Measurements from ENCODE around the gene SCN1A.
"Not testable (repeated sequence)": the region's sequence is repeated elsewhere in the genome, so short reads cannot be mapped to it uniquely, and the experiment has no call there.

Gene SCN1A

GRCh38 chr2:166074011-166074410 is 53.8 kb downstream of the SCN1A start:
- DNase-seq, result no peak

GRCh38 chr2:166070231-166070630 is 57.6 kb downstream of the SCN1A start:
- no peak for DNase-seq

- DNase-seq, result no peak
Measured at GRCh38 chr2:166068981-166069380, 58.8 kb downstream of the SCN1A start.

- no peak for DNase-seq
Measured at GRCh38 chr2:166067229-166067628, 60.6 kb downstream of the SCN1A start.

GRCh38 chr2:166060191-166060590 is 67.6 kb downstream of the SCN1A start:
- DNase-seq, result no peak

DNA sequence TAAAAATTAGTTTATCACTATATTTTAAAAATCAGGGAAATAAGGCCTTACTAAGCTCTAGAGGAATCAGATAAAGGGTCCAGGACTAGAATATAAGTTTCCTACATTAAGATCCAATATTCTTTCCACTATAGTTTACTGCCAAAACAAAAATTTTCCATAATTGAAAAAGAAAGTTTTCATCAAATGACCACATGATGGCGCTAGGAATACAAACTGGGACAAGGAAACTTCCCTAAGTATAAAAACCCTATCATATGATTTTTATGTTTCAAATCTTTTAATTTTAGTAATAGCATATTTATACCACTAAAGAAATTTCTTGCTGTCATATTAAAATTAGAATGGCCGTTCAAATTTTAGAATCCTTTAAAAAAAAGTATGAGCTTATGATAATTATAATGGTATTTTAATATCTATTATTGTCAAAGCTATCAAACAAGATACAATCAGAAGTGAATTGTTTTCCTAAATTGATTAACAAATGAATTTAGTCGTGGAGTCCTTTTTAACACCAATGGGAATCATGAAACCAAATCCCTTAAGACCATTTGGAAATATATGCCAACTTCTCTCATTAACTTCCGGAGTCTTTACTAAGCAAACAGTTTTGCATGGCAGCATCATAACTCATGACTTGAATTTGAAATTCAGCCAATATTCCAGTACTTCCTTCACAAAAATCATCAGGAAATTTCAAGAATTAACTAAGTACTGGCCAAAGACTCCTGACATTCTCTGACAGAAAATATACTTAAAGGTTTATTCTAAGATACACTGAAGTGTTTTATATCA is 70.3 kb downstream of the SCN1A start:
- DNase-seq, result no peak

- DNase-seq, result no peak
Measured at GRCh38 chr2:166044853-166045483, 82.9 kb downstream of the SCN1A start.

DNA sequence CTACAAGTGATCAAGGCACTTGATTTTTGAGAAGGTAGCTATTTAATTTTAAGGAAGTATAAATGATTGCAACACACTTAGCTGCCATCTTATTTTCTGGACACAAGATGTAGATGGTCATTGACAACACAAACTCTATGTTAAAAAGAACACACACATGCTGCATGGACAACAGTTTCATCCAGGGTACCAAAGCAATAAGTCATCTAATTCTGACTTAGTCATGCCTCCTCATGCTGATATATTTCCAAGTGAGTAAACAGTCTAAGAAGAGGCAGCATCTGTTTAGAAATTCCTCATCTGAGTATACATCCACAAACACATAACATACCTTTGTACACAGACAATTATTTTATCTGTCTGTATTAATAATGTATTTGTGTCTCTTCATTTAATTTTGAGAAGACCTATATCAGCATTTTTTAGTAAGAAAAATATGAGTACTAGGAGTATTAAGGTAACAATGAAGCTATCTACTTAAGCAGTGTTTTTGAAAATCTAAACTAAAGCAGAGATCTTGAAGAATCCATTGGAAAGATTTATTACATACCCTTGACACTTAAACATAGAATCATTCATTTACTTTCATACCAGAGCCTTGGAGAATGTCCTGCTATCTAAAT is 84.9 kb downstream of the SCN1A start:
- no peak for DNase-seq

GRCh38 chr2:166042356-166042755 is 85.5 kb downstream of the SCN1A start:
- no peak for DNase-seq

DNA sequence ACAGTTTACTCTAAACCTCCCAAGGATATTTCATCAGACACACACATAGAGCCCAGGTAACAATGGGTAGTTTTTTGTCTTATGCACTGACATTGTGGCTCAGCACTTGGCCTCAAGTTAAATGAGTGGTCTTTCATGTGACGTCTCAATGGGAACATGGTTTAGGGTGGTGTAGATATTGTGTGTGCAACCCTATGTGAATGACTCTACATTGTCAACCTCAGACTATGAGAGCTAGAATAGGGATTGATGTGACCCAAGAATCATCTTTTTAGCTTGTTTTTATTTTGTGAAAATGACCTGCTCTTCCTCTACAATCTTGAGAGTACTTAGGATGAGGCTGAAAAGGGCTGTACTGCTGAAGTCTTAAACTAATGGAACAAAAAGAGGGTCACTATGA is 86.2 kb downstream of the SCN1A start:
- DNase-seq, result no peak

DNA sequence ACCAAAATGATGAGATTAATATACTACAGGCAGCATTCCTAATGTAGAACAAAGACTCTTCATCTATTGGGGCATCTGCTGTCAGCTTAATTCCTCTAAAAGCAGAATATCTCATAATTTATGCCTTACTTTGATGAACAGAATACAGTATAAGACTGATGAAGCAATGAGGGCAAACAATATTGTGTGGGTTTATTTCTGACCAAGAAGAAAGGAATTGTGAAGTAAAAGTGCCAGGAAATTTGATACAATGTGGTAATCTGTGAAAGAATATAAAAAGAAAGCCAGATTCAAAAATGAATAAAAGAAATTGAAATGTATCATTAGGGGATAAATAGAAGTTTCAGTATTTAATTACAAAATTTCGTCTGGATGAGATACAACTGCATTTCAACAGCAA is 95.5 kb downstream of the SCN1A start:
- DNase-seq, result no peak

DNA sequence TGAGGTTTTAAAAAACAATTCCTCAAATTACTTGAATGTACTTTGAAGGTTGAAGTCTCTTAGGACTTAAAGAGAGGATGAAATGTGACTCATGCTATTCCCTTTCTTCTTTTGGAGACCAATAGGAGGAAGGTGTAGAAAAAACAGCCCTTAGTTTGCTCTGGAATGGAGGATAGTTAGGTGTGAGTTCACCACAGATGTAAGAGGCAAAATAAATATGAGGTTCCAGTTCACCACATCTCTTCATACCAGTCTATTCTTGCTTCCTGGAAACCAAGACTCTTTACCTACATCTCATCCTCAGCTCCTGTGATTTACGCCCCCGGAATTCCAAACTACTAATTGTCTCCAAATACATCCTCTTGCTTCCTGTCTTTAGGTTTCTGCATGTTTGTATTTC is 96.8 kb downstream of the SCN1A start:
- DNase-seq, result no peak

DNA sequence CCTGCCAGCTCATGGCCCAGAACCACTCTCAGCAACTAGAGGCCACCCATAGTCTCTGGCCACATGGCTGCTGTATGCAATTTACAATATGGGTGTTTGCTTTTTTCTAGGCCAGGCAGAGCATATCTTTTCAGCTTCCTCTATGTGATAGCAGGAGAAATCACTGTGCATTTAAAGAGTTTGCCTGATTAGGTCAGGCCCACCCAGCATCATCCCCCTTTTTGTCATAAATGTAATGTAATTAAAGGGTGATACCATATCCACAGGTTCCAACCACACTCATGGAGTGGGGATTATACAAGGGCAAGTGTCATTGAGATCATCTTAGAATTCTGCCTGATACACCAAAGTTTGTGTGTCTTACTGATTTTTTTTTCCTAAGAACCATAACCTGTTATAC is 102.5 kb downstream of the SCN1A start:
- no peak for DNase-seq

GRCh38 chr2:166017208-166017607 is 110.6 kb downstream of the SCN1A start:
- no peak for DNase-seq

- DNase-seq, result no peak
Measured at GRCh38 chr2:166013878-166014277, 113.9 kb downstream of the SCN1A start.

- no peak for DNase-seq
Measured at GRCh38 chr2:166011660-166012059, 116.2 kb downstream of the SCN1A start.

DNA sequence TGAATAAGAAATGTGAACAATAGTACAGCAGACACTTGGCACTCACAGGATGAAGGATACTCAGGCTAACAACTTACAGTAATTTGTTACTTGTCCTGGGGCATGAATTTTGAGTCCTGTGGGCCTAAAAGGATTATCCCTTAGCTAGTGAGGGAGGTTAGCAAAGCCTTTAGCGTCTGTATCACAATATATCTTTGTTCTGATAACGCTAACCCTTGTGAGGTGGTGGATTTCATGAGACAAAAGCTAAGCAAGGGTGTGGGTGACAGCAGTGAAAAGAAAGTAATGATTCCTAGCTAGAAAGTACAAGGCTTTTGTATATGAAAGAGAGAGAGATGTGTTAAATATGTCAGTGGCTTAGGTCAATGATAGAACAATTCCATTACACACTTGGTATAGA is 127.4 kb downstream of the SCN1A start:
- DNase-seq, result no peak

DNA sequence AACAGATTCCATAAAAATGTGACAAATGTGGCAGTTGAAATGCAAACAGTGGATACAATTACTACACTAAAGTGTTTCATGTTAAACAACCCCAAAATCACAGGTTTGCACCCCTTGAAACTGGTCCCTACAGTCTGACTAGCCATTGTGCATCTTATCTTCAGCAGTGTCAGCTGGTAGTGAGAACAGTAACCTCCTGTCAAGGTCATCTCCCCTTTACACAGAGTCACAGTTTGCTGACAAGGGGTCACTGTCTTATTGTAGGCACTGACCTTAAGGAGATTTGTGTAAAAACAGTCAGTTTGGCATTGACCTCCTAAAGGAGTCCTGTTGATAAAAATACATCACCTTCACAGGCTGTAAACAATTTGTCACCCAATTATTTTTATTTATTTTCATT is 137.0 kb downstream of the SCN1A start:
- DNase-seq, result no peak

- DNase-seq, result no peak
Measured at GRCh38 chr2:165989851-165990250, 138.0 kb downstream of the SCN1A start.

DNA sequence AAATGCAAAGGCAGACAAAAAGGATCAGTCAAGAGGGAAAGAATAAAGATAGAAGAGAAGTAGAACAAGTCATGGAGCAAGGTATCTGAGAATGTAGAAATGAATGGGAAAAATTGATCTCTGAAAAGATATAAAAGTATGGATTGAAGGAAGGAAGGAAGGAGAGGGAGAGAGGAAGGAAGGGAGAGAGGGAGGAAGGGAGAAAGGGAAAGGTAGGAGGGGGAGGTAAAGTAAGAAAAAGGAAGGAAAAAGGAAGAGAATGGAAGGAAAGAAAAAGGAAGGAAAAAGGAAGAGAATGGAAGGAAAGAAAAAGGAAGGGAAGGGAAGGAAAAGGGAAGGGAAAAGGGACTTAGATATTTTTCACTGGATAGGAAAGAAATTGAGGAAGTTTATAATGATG is 142.7 kb downstream of the SCN1A start:
- no peak for DNase-seq

- not testable (repeated sequence) for DNase-seq
Measured at GRCh38 chr2:165972161-165972560, 155.7 kb downstream of the SCN1A start.

DNA sequence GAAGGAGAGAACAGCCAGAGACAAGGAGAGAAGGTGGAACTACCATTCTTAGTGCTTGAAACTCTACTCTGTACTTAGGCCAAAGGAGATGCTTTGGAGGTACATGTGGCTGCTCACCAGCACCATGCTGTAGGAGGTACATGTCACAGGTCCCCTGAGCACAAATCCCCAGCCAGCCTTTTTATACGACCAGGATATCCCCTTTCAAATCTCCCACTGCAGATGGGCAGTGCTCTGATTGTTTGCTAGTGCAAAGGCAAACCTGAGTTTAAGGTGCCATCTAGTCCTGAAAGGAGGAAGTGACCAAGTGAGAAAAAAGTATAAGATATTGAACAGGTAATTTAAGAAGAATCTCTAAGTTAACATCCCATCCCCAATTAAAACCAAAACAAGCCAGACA is 157.2 kb downstream of the SCN1A start:
- DNase-seq, result no peak

DNA sequence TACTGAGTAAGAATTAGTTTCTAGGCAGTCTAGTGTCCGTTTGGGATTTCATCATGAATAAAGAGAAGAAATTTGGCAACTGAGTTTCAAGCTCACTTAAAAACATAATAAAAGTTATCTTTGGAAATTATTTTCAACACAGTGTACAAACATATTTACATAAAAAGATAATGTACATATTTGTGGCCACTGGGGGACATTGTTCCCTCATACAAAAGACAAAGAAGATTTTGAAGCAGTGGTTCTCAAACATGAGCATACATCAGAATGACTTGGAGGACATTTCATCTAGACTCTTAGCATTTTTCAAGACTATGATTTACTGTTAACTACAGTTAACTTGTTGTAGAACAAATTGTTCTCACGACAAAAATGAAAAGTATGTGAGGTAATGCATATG is 158.6 kb downstream of the SCN1A start:
- no peak for DNase-seq

DNA sequence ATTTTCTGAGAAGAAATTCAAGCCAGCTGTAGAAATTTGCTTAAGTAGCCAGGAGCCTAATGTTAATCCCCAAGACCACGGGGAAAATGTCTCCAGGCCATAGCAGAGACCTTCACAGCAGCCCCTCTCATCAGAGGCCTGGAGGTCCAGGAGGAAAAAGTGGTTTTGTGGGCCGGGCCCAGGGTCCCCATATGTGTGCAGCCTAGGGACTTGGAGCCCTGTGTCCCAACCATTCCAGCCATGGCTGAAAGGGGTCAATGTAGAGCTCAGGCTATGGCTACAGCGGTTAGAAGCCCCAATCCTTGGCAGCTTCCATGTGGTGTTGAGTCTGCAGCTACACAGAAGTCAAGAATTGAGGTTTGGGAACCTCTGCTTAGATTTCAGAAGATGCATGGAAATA is 160.1 kb downstream of the SCN1A start:
- DNase-seq, result no peak

Data from T1000 (cell line).